HG02870 (cell line): ENCODE data around the gene KCNAB3.
"Not testable (repeated sequence)": the region's sequence is repeated elsewhere in the genome, so short reads cannot be mapped to it uniquely, and the experiment has no call there.

Experiments
- ATAC-seq: cut with Tn5 transposase; IDR thresholded peaks from one replicate; pipeline ENCODE4 v1.9.1; 2021; ENCODE audit warnings: mild to moderate bottlenecking, moderate library complexity; ENCODE audit not compliant: unreplicated experiment

KCNAB3 gene

DNA sequence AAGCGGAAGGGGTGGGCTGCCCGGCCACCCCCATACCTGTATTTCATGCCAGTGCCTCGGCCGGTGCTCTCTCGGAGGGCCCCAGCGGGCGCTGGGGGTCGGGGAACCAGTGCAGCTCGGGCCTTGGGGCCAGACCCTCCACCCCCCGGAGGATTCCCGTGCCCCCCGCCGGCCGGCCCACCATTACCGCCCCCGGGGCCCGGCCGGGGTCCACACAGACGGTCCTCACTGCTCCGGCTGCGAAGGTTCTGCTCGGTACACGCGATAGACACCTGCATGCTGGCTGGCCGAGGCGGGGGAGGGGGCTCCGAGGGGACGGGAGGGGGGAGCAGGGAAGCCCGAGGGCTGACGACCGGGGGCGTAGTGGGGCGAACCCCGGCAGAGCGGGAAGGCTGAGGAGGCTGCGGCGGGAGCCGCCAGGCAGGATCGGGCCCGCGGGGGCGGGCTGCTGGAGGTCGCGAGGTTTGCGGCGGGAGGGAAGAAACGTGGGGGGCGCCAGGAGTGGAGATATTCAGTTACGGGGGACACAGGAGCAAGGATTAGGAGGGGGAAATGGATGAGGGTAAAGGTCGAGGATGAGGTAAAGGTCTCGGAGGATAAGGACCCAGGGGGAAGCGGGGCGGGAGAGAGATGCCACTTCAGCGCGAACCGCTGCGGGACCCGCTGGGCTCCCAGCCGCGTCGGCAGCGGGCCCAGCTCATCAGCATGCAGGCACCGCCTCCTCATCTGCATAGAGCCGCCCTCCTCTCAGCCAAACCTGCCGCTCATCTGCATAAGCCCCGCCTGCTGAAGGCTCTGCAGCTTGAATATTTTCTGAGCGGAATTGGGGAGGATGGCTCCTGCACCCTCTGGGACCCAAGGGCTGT is at the start of gene KCNAB3:
Gene KCNAB3, minus strand, starts transcription at position 699 of the 866 bp plus-strand sequence. Its CDS starts 421 bp downstream, at position 278.
- ATAC-seq, result no peak

DNA sequence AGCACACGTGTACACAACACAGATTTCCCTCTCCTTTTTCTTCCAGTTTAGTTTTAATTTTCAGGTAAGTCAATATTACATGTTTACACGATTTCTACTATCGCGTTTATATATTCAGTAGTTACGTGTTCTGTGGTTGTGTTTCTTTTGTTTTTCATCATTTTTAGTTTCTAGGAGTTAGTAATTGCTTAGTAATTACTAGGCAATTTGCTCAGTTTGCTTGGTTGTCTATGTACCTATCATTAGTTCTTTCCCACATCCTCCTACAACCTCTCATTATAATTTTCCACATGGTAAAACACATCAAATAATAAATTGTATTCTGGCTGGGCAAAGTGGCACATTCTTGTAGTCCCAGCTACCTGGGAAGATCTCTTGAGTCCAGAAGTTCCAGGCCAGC is 48.1 kb upstream of the KCNAB3 start:
- no peak for ATAC-seq

- no peak for ATAC-seq
Observed at GRCh38 chr17:7977039-7977438, 47.4 kb upstream of the KCNAB3 start.

DNA sequence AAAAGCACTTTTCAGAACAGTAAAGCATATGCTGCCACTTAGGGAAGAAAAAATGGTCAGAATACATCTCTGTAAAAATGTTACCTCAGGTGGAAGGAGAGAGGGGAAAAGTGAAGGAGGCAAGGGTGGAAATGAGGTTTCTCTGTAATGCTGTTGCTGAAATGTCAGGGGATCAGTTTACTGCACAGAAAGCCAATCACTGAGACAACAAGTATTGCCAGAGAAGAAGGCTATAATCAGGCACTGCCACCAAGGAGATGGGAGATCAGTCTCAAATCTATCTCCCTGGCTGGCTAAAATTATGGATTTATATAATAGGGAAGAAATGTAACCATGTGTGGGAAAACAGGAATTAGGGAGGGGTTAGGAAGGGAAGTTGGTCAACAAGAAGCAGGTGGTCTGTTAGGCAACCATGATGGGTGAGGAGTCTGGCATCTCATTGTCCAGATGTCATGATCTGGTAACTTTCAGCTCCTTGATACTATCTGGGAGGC is 45.0 kb upstream of the KCNAB3 start:
- no peak for ATAC-seq

DNA sequence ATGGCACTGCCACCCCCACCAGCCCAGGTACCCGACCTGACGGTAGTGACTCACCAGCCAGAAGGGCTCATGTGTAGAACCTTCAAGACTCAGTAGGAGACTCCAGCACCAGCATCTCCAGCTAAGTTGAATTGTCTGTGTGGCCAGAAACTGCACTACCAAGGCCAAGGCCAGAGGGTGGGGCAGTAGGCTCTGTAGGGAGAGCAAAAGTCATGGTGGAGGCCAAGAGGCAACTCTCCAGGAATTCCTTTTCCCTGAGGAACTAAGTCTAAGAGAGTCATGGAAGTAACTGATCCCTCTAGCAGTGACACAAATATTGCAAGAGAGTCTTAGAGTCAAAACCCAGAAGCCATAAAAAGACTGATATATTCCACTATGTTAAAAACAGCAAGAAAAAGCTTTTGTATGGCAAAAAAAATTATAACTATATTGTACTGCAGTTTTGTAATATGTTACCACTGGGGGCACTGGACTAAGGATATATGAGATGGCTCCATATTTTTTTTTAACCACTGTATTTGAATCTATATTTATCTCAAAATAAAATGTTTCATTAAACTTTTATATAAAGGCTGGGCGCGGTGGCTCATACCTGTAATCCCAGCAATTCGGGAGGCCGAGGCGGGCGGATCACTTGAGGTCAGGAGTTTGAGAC is 42.6 kb upstream of the KCNAB3 start:
- ATAC-seq, result no peak

DNA sequence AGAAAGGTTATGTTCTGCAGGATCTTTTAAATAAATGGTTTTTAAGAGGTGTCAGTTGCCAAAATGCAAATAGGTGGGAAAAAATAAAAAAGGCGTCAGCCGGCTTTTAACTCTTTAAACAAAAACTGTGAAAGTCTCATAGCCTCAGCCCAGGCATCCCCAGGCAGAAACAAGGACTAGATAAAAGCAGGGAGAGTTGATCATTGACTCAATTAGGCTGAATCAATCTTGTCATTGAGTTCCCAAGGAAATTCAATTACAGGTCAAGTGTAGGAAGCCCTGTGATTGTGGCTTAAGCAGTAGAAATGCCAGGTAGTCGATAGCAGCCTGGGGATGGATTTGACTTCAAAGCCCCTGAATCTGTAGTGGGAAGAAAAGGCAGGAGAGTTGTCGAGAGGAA is 42.0 kb upstream of the KCNAB3 start:
- no peak for ATAC-seq

GRCh38 chr17:7969433-7969832 is 39.8 kb upstream of the KCNAB3 start:
- no peak for ATAC-seq

DNA sequence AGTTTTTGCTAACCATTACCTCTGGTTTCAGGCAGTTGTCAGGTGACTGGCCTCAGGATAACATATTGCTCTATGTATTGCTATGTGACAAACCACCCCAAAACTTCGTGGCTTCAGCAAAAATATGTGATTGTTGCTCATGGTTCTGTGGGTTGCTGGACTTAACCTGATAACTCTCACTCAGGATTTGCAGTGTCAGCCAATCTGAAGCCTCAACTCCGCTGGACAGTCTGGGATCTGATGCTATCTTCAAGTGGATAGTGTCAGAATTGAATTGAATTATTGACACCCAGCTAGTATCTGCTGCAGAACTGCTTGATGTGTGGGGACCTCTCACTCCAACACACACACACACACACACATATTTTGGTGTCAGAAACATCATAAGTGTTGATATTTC is 38.1 kb upstream of the KCNAB3 start:
- ATAC-seq, result no peak

DNA sequence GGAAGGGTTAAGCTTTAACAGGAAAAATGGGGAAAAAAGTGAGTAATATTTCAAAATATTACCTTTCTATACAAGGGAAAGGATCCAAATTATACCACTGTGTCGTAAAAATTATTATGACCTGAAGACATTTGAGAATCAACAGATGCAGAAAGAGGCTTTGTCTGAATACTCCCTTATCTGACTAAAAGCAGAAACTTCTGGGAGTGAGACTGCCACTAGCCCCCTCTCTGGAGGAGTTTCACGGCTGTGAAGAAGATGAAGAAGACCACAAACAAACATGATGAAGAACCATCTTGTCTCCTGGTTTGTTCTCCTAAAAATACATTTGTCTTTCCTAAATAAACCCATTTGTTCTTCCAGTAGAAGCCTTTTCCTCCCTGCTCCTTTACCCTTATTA is 31.8 kb upstream of the KCNAB3 start:
- no peak for ATAC-seq

- ATAC-seq, result no peak
Observed at GRCh38 chr17:7959503-7960253, 30.0 kb upstream of the KCNAB3 start.

GRCh38 chr17:7956228-7956965 is 26.7 kb upstream of the KCNAB3 start:
- ATAC-seq, result no peak

GRCh38 chr17:7955414-7956227 is 26.0 kb upstream of the KCNAB3 start:
- no peak for ATAC-seq

- not testable (repeated sequence) for ATAC-seq
Observed at GRCh38 chr17:7953266-7953665, 23.6 kb upstream of the KCNAB3 start.

- no peak for ATAC-seq
Observed at GRCh38 chr17:7951143-7951792, 21.6 kb upstream of the KCNAB3 start.

DNA sequence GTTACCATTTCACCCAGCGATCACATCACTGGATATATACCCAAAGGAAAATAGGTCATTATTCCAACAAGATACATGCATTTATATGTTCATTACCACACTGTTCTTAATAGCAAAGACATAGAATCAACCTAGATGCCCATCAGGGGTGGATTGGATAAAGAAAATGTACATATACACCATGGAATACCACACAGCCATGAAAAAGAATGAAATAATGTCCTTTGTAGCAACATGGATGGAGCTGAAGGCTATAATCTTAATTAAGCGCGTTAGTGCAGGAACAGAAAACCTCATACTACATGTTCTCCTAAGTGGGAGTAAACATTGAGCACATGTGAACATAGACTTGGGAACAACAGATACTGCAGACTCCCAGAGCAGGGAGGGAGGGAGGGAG is 20.9 kb upstream of the KCNAB3 start:
- no peak for ATAC-seq

- no peak for ATAC-seq
Observed at GRCh38 chr17:7947651-7948050, 18.0 kb upstream of the KCNAB3 start.

DNA sequence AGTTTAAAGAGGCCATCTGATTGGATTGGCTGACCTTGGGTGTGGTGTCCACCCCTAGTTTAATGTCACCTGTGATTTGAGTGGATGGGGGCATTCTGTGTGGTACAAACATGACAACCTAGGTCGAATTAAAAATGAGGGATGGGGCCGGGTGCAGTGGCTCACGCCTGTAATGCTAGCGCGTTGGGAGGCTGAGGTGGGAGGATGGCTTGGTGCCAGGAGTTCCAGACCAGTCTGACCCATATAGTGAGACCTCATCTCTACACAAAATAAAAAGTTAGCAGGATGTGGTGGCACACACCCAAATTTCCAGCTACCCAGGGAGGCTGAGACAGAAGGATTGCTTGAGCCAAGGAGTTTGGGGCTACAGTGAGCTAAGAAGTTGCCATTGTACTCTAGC is 16.8 kb upstream of the KCNAB3 start:
- no peak for ATAC-seq

- ATAC-seq, result no peak
Observed at GRCh38 chr17:7945651-7946050, 16.0 kb upstream of the KCNAB3 start.

DNA sequence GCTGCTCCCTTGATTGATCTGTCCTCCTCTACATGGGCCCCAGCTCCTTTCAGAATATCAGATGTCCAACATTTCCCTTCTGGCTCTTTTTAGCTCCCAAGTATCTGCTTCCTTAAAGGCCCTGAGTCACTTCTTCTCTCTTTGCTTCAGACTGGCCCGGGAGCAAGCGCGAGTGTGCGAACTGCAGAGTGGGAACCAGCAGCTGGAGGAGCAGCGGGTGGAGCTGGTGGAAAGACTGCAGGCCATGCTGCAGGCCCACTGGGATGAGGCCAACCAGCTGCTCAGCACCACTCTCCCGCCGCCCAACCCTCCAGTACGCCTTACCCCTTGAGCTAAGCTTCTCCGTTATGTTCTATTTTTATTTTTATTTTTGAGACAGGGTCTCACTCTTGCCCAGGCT is 14.7 kb upstream of the KCNAB3 start:
- no peak for ATAC-seq
